H9 (cell line): ENCODE measurements around the gene TUBB2B. TPM values are rescaled to one million over a fixed set of nuclear protein-coding genes. Genes with fewer than 3 reads are reported as not detected.
A peak's percentile ranks its signal among the peaks of the same experiment; 100 is the strongest.

Experiments
- DNase-seq: peaks from one replicate; pipeline ENCODE4 v3.0.0-alpha.2; 2017
- H2AFZ ChIP-seq: one replicate; pipeline ENCODE4 v1.6.1; 2013; ENCODE audit warnings: mild to moderate bottlenecking, low read length, control low read depth, moderate library complexity
- H2AK5ac ChIP-seq: 2 replicates; pipeline ENCODE4 v1.6.1; 2013; ENCODE audit warnings: low read length, control low read depth, mixed read lengths; ENCODE audit not compliant: insufficient read length
- H2BK120ac ChIP-seq: one replicate; pipeline ENCODE4 v1.6.1; 2013; ENCODE audit warnings: low read depth, mild to moderate bottlenecking, low read length, control low read depth, inconsistent platforms; ENCODE audit not compliant: poor library complexity, severe bottlenecking
- H2BK12ac ChIP-seq: 2 replicates; pipeline ENCODE4 v1.6.1; 2013; ENCODE audit warnings: low read length, control low read depth, mixed read lengths, low read depth; ENCODE audit not compliant: insufficient read length
- H2BK15ac ChIP-seq: 2 replicates; pipeline ENCODE4 v1.6.1; 2013; ENCODE audit warnings: low read depth, low read length, control low read depth
- H2BK20ac ChIP-seq: one replicate; pipeline ENCODE4 v1.6.1; 2013; ENCODE audit warnings: low read depth, mild to moderate bottlenecking, low read length, control low read depth, inconsistent platforms; ENCODE audit not compliant: poor library complexity, severe bottlenecking
- H2BK5ac ChIP-seq: 2 replicates; pipeline ENCODE4 v1.6.1; 2013; ENCODE audit warnings: low read length, control low read depth, mixed read lengths; ENCODE audit not compliant: insufficient read length
- H3K14ac ChIP-seq: 2 replicates; pipeline ENCODE4 v1.6.1; 2013; ENCODE audit warnings: low read length, control low read depth; ENCODE audit not compliant: insufficient read depth
- H3K18ac ChIP-seq: 2 replicates; pipeline ENCODE4 v1.6.1; 2013; ENCODE audit warnings: low read depth, mild to moderate bottlenecking, mixed read lengths, low read length, control low read depth; ENCODE audit not compliant: insufficient read length
- H3K23ac ChIP-seq: 2 replicates; pipeline ENCODE4 v1.6.1; 2013; ENCODE audit warnings: low read length, control low read depth, mixed read lengths, low read depth; ENCODE audit not compliant: insufficient read length
- H3K23me2 ChIP-seq: 2 replicates; pipeline ENCODE4 v1.6.1; 2013; ENCODE audit warnings: low read depth, mild to moderate bottlenecking, mixed read lengths, low read length, control low read depth; ENCODE audit not compliant: insufficient read length, poor library complexity, severe bottlenecking
- H3K27ac ChIP-seq: 2 replicates; pipeline ENCODE4 v1.5.1; 2013; ENCODE audit warnings: low read length, control low read depth, mixed read lengths, low read depth; ENCODE audit not compliant: insufficient read length
- H3K27me3 ChIP-seq: 2 replicates; pipeline ENCODE4 v1.6.1; 2013; ENCODE audit warnings: low read length, control low read depth, inconsistent platforms; ENCODE audit not compliant: insufficient read depth
- H3K4ac ChIP-seq: 2 replicates; pipeline ENCODE4 v1.6.1; 2013; ENCODE audit warnings: low read depth, mild to moderate bottlenecking, control low read depth, inconsistent platforms, low read length, moderate library complexity
- H3K4me1 ChIP-seq: 2 replicates; pipeline ENCODE4 v1.6.1; 2013; ENCODE audit warnings: low read length, control low read depth, inconsistent platforms; ENCODE audit not compliant: insufficient read depth
- H3K4me2 ChIP-seq: 2 replicates; pipeline ENCODE4 v1.6.1; 2013; ENCODE audit warnings: low read length, control low read depth, mixed read lengths; ENCODE audit not compliant: insufficient read length, insufficient read depth
- H3K56ac ChIP-seq: 2 replicates; pipeline ENCODE4 v1.6.1; 2013; ENCODE audit warnings: low read depth, mild to moderate bottlenecking, mixed read lengths, low read length, control low read depth; ENCODE audit not compliant: insufficient read length
- H3K79me1 ChIP-seq: 2 replicates; pipeline ENCODE4 v1.6.1; 2013; ENCODE audit warnings: low read depth, mild to moderate bottlenecking, moderate library complexity, low read length, control low read depth, inconsistent platforms; ENCODE audit not compliant: insufficient read depth, poor library complexity, severe bottlenecking
- H3K79me2 ChIP-seq: 2 replicates; pipeline ENCODE4 v1.6.1; 2013; ENCODE audit warnings: low read length, control low read depth, inconsistent platforms; ENCODE audit not compliant: insufficient read depth
- H3K9ac ChIP-seq: 2 replicates; pipeline ENCODE4 v1.6.1; 2013; ENCODE audit warnings: low read length, control low read depth, mixed read lengths; ENCODE audit not compliant: insufficient read length; ENCODE audit errors: extremely low read depth
- H3K9me3 ChIP-seq: one replicate; pipeline ENCODE4 v1.6.1; 2013; ENCODE audit warnings: low read depth, low read length, inconsistent platforms; ENCODE audit not compliant: control insufficient read depth
- H3T11ph ChIP-seq: one replicate; pipeline ENCODE4 v1.6.1; 2013; ENCODE audit warnings: mild to moderate bottlenecking, low read length, control low read depth, inconsistent platforms
- H4K20me1 ChIP-seq: one replicate; pipeline ENCODE4 v1.6.1; 2013; ENCODE audit not compliant: control insufficient read depth, insufficient read length, insufficient read depth
- H4K5ac ChIP-seq: 2 replicates; pipeline ENCODE4 v1.6.1; 2013; ENCODE audit warnings: low read depth, mild to moderate bottlenecking, mixed read lengths, low read length, control low read depth; ENCODE audit not compliant: insufficient read length
- H4K8ac ChIP-seq: replicated peaks from 2 replicates; pipeline ENCODE4 v1.6.1; 2013; ENCODE audit warnings: low read length, control low read depth, mixed read lengths, low read depth; ENCODE audit not compliant: insufficient read length
- H4K91ac ChIP-seq: 2 replicates; pipeline ENCODE4 v1.6.1; 2013; ENCODE audit warnings: low read depth, mild to moderate bottlenecking, moderate library complexity, mixed read lengths, low read length, control low read depth; ENCODE audit not compliant: insufficient read length
- H3K27ac Mint-ChIP-seq, 3 experiments: 2 replicates in 2 of 3; 3 replicates in 1 of 3; pipeline ENCODE4 v1.8.0; 2020 to 2021; ENCODE audit warnings: mixed read lengths in 3 of 3, mild to moderate bottlenecking in 1 of 3, moderate library complexity in 1 of 3
- H3K27me3 Mint-ChIP-seq: 2 replicates; pipeline ENCODE4 v1.8.0; 2021; ENCODE audit warnings: low read depth, mild to moderate bottlenecking, moderate library complexity, mixed read lengths
- H3K36me3 Mint-ChIP-seq, 3 experiments: 2 replicates in 2 of 3; 3 replicates in 1 of 3; pipeline ENCODE4 v1.8.0; 2020 to 2021; ENCODE audit warnings: low read depth in 3 of 3, mixed read lengths in 3 of 3; ENCODE audit not compliant: insufficient read depth in 1 of 3
- H3K4me1 Mint-ChIP-seq, 2 experiments: 2 replicates each; pipeline ENCODE4 v1.8.0; 2020; ENCODE audit warnings: mixed read lengths in 2 of 2
- H3K4me3 Mint-ChIP-seq, 2 experiments: 2 replicates in 1 of 2; 3 replicates in 1 of 2; pipeline ENCODE4 v1.8.0; 2020 to 2021; ENCODE audit warnings: mild to moderate bottlenecking in 2 of 2, mixed read lengths in 2 of 2, moderate library complexity in 1 of 2
- H3K9me3 Mint-ChIP-seq, 2 experiments: 2 replicates in 1 of 2; 3 replicates in 1 of 2; pipeline ENCODE4 v1.8.0; 2020; ENCODE audit warnings: mild to moderate bottlenecking in 2 of 2, mixed read lengths in 2 of 2, moderate library complexity in 1 of 2
- WGBS: extraction: QIAGEN DNeasy Blood & Tissue Kit; methylation state at CpG from one replicate; pipeline ENCODE4 v1.1.7; 2013; ENCODE audit warnings: missing lambda C conversion rate, low lambda C conversion rate, mixed read lengths; ENCODE audit not compliant: insufficient read length; ENCODE audit errors: extremely low coverage; 5-methylcytosine and 5-hydroxymethylcytosine counted together
- total RNA-seq: library from RNA; stranded (reverse); gene quantifications from 2 replicates; pipeline ENCODE4 v1.2.1, GENCODE V29; 2021
- TF ChIP-seq, protein P1 (sequence below): fragments of 200-600 bp; sonication (generic); conservative IDR thresholded peaks from 3 replicates; pipeline ENCODE4 v1.8.0; 2021; ENCODE audit warnings: antibody characterized with exemption, mild to moderate bottlenecking

The TUBB2B gene
- total RNA-seq, 1 experiment from 2014 or later = 320 TPM

- DNase-seq = peak; percentile 63
- no peak overlapping the region for H2BK120ac ChIP-seq
- H3K27ac ChIP-seq = no peak overlapping the region
- WGBS = no CpG with 5 or more reads among the region's 62 CpGs
- peaks cover 16 to 19% (median 16%) of the 10 kb centered on the region in 3 experiments for H3K36me3 Mint-ChIP-seq
- no peak overlapping the region for H2BK12ac ChIP-seq
- peaks cover 18% of the 10 kb centered on the region for H3K79me2 ChIP-seq
- H3K79me1 ChIP-seq = peaks cover 4% of the 10 kb centered on the region
- H2BK5ac ChIP-seq = no peak overlapping the region
- H3K27me3 ChIP-seq = no peaks in the 10 kb centered on the region; the same call in 1 of the 2 replicates
- H3K9me3 Mint-ChIP-seq = peaks cover 0 to 2% of the 10 kb centered on the region in 2 experiments; a peak in 1 of 5 replicates
- H3K4me2 ChIP-seq = peak overlapping the region; percentile 87
- H3K56ac ChIP-seq = no peak overlapping the region
- no peak overlapping the region for H2BK15ac ChIP-seq
- TF ChIP-seq, protein P1, sequence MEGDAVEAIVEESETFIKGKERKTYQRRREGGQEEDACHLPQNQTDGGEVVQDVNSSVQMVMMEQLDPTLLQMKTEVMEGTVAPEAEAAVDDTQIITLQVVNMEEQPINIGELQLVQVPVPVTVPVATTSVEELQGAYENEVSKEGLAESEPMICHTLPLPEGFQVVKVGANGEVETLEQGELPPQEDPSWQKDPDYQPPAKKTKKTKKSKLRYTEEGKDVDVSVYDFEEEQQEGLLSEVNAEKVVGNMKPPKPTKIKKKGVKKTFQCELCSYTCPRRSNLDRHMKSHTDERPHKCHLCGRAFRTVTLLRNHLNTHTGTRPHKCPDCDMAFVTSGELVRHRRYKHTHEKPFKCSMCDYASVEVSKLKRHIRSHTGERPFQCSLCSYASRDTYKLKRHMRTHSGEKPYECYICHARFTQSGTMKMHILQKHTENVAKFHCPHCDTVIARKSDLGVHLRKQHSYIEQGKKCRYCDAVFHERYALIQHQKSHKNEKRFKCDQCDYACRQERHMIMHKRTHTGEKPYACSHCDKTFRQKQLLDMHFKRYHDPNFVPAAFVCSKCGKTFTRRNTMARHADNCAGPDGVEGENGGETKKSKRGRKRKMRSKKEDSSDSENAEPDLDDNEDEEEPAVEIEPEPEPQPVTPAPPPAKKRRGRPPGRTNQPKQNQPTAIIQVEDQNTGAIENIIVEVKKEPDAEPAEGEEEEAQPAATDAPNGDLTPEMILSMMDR = no peak
- H3K4ac ChIP-seq = no peak overlapping the region
- no peak overlapping the region for H2AFZ ChIP-seq
- H4K20me1 ChIP-seq = no peaks in the 10 kb centered on the region
- H3K23ac ChIP-seq = no peak overlapping the region
- peak overlapping the region; percentile 20 for H3K18ac ChIP-seq
- H4K8ac ChIP-seq = no peak overlapping the region
- H4K5ac ChIP-seq = no peak overlapping the region
- H3K27me3 Mint-ChIP-seq = peaks cover 43% of the 10 kb centered on the region
- H2BK20ac ChIP-seq = no peak overlapping the region
- H4K91ac ChIP-seq = no peak overlapping the region
- no peaks in the 10 kb centered on the region for H3K9me3 ChIP-seq
- peak overlapping the region; percentile 16 for H3K9ac ChIP-seq
- H3T11ph ChIP-seq = no peak overlapping the region
- peak overlapping the region in 1 of 3 experiments; percentile 51; a peak in 4 of 7 replicates for H3K27ac Mint-ChIP-seq
- peak overlapping the region; percentile 91 to 92 for H3K4me3 Mint-ChIP-seq
- H2AK5ac ChIP-seq = no peak overlapping the region
- H3K4me1 Mint-ChIP-seq = peaks cover 47 to 52% of the 10 kb centered on the region in 2 experiments
- peaks cover 4% of the 10 kb centered on the region; the same call in 1 of the 2 replicates for H3K4me1 ChIP-seq
- peaks cover 47% of the 10 kb centered on the region for H3K23me2 ChIP-seq
- H3K14ac ChIP-seq = peak overlapping the region; percentile 44; the same call in 1 of the 2 replicates
Observed at GRCh38 chr6:3228771-3229565, 1.5 kb upstream of the TUBB2B start.
